GM06990 (cell line): ENCODE measurements around the gene GAL.

Experiments
- DNase-seq: peaks from one replicate; pipeline ENCODE4 v3.0.0-alpha.2; 2011; ENCODE audit not compliant: insufficient read length; ENCODE audit errors: extremely low read depth
- H3K27me3 ChIP-seq: replicated peaks from 2 replicates; pipeline ENCODE4 v1.6.0; 2011; ENCODE audit warnings: low read length; ENCODE audit not compliant: control insufficient read depth, insufficient read depth
- H3K36me3 ChIP-seq: 2 replicates; pipeline ENCODE4 v1.5.1; 2011; ENCODE audit warnings: low read length; ENCODE audit not compliant: control insufficient read depth, insufficient read depth
- H3K4me3 ChIP-seq: replicated peaks from 2 replicates; pipeline ENCODE4 v1.5.1; 2011; ENCODE audit warnings: low read depth, mild to moderate bottlenecking, control low read depth, low read length
- TF ChIP-seq, protein P1 (sequence below): IDR thresholded peaks from 2 replicates; pipeline ENCODE4 v1.5.1; 2011; ENCODE audit warnings: low read length, control low read depth, mild to moderate bottlenecking, inconsistent platforms; ENCODE audit not compliant: insufficient read depth, poor library complexity, severe bottlenecking

The GAL gene

DNA sequence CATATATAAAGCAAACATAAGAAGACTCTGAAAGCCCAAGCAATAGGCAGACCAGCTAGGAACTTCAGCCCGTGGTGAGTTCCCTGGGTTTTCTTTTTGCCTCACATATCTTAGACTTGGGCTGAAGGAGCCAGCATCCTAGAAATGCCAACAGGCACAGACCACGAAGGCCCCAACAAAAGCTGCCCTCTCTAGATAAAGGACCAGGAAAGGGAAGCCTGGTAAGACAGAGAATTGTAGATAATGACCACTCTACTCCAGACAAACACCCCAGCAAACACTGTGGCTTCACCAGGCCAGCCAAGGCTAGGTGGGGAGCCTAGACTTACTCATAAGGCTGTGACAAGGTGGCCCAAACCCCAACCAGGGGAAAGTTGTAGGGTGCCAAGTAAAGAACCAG, 11.2 kb downstream of the GAL start:
- Histone ChIP-seq H3K27me3 (peaks cover 2% of the 10 kb centered on the region), H3K4me3 (no peak overlapping the region), H3K36me3 (no peaks in the 10 kb centered on the region)
- DNase-seq = no peak
- TF ChIP-seq, protein P1, sequence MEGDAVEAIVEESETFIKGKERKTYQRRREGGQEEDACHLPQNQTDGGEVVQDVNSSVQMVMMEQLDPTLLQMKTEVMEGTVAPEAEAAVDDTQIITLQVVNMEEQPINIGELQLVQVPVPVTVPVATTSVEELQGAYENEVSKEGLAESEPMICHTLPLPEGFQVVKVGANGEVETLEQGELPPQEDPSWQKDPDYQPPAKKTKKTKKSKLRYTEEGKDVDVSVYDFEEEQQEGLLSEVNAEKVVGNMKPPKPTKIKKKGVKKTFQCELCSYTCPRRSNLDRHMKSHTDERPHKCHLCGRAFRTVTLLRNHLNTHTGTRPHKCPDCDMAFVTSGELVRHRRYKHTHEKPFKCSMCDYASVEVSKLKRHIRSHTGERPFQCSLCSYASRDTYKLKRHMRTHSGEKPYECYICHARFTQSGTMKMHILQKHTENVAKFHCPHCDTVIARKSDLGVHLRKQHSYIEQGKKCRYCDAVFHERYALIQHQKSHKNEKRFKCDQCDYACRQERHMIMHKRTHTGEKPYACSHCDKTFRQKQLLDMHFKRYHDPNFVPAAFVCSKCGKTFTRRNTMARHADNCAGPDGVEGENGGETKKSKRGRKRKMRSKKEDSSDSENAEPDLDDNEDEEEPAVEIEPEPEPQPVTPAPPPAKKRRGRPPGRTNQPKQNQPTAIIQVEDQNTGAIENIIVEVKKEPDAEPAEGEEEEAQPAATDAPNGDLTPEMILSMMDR = no peak

DNA sequence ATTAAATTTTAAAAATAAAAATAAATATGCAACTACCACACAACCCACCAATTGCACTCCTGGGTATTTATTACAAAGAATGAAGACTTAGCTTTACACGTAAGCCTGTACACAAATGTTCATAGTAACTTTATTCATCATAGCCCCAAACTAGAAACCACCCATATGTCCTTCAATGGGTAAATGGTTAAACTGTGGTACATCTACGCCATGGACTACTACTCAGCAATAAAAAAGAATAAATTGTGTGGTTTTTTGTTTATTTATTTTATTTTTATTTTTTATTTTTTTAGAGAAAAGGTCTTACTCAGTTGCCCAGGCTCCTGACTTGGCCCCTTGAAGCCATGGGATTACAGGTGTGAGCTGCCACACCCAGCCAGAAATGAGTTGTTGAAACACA, 14.6 kb downstream of the GAL start:
- Histone ChIP-seq H3K36me3 (no peaks in the 10 kb centered on the region), H3K27me3 (no peaks in the 10 kb centered on the region), H3K4me3 (no peak overlapping the region)
- TF ChIP-seq, protein P1 = no peak
- no peak for DNase-seq

DNA sequence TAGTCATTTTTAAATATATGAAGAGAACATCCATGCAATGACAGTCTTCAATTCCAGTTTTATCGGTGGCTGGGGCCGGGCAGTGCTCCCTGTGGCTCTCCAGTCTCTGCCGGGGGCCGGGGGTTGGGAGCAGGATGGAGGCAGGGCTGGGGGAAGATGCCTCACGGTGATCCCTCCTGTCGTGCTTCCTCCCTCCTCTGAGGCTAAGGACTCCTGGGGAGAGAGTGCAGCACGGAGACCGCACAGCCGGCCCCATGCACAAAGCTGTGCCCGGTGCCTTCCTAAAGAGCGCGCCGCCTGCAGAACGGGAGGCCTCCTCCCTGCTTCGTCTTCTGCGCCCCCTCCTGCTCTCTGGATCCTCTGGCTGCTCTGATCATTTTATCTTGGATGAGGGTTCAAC, 20.5 kb downstream of the GAL start:
- no peak overlapping the region for H3K4me3 ChIP-seq
- no peak for DNase-seq
- TF ChIP-seq, protein P1 = no peak

DNA sequence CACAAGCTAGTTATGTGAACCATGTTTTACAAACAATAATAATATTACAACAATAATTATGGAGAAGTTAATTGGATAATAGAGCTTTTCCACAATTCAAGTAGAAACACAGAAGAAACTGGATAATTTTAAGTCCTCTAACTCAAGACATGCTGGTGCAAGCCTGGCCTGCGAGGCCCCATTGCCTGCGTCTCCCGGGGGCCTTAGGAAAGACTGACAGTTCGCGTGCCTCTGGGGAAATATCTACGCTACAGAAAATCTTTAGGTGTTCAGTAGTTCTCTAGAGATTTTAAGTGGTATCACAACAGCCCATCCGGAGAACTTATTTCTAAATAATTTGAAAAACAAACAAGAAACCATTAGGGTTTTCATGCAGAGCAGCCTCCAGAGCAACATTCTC, 23.2 kb downstream of the GAL start:
- Histone ChIP-seq H3K36me3 (no peaks in the 10 kb centered on the region), H3K27me3 (no peaks in the 10 kb centered on the region; the same call in 1 of the 2 replicates), H3K4me3 (no peak overlapping the region)
- TF ChIP-seq, protein P1 = no peak
- no peak for DNase-seq

More for the DNA sequence above, 20.5 kb downstream of the GAL start:
- Histone ChIP-seq H3K36me3 (no peaks in the 10 kb centered on the region), H3K27me3 (no peaks in the 10 kb centered on the region)

DNA sequence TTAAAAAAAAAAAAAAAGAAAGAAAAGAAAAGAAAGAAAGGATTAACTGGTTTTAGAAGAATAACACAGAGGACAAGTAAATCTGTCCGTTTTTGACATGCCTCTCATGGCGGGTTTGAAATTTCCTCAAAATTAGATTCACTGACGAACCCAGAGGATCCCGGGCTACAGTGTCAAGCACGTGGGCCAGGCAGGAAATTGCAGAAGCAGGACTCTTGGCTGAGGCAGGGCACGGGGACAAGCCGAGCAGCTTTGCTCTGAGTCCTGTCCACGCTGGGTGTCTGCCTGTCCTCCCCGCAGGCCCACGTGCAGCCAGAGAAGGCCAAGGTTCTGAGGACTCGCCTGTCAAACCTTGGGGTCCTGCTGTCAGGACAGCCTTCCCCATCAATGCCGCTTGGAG, 24.7 kb downstream of the GAL start:
- Histone ChIP-seq H3K4me3 (no peak overlapping the region), H3K27me3 (no peaks in the 10 kb centered on the region; the same call in 1 of the 2 replicates), H3K36me3 (no peaks in the 10 kb centered on the region)
- TF ChIP-seq, protein P1 = no peak
- no peak for DNase-seq

DNA sequence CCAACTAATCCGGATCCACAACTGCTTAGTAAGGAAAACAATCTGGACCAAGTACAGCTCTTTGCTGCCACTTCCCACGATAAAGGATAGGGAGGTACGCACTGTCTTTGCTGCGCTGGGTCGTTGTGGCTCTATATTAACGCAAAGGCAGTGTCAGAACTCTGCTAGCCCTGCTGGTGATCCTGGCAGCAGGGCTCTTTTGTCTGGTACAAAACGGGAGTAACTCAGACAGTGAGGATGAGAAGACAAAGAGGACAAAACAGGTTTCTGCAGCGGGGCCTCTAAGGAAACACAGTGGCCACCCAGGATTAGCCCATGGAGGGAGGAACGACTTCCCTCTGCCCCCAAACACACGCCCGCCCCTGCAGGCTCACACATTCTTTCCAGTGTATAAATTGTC, 26.1 kb downstream of the GAL start:
- no peaks in the 10 kb centered on the region; the same call in 1 of the 2 replicates for H3K27me3 ChIP-seq
- no peak overlapping the region for H3K4me3 ChIP-seq
- TF ChIP-seq, protein P1 = no peak
- DNase-seq = no peak
- no peaks in the 10 kb centered on the region for H3K36me3 ChIP-seq
